ENCODE data around the gene NR1H4. TPM values are rescaled to one million over a fixed set of nuclear protein-coding genes. Genes with fewer than 3 reads are reported as not detected.
A peak's percentile ranks its signal among the peaks of the same experiment; 100 is the strongest.

NR1H4 gene
- total RNA-seq, 2 donors from 2014 or later, result 2.2 to 20.5 TPM

- no peaks in the 10 kb centered on the region for H3K27me3 ChIP-seq
- no peaks in the 10 kb centered on the region for H3K4me1 ChIP-seq
- H3K9me3 ChIP-seq, result no peaks in the 10 kb centered on the region
- no peak overlapping the region for H3K4me3 ChIP-seq
- no peak overlapping the region for H3K9ac ChIP-seq (ENCODE audit: low read depth in 2 of 2, low read length in 2 of 2)
- no peak overlapping the region for H3K27ac ChIP-seq
- TF ChIP-seq CTCF (IDR thresholded peaks at IDR 0.05), result no peak
- no peak for DNase-seq
- H3K36me3 ChIP-seq, result no peaks in the 10 kb centered on the region
- intact Hi-C loops (cut with DNase I), result loop anchor here (10.0 kb wide), 1 partner anchor 110 kb away; no protein-coding TSS in a partner anchor
These were observed 61.1 kb downstream of the NR1H4 start for GRCh38 chr12:100534625-100535227.

GRCh38 chr12:100539202-100539601, 65.5 kb downstream of the NR1H4 start:
- Histone ChIP-seq H3K9me3 (no peaks in the 10 kb centered on the region), H3K4me1 (no peaks in the 10 kb centered on the region), H3K27ac (no peak overlapping the region), H3K36me3 (no peaks in the 10 kb centered on the region), H3K27me3 (no peaks in the 10 kb centered on the region), H3K4me3 (no peak overlapping the region), H3K9ac (ENCODE audit: low read depth in 2 of 2, low read length in 2 of 2) (no peak overlapping the region)
- peak; percentile 29 for DNase-seq
- intact Hi-C loops (cut with DNase I), result loop anchor here (10.0 kb wide), 1 partner anchor 114 kb away; no protein-coding TSS in a partner anchor
- TF ChIP-seq CTCF (IDR thresholded peaks at IDR 0.05), result no peak

GRCh38 chr12:100544165-100544564, 70.5 kb downstream of the NR1H4 start:
- no peak for TF ChIP-seq CTCF (IDR thresholded peaks at IDR 0.05)
- no peak overlapping the region for H3K9ac ChIP-seq (ENCODE audit: low read depth in 2 of 2, low read length in 2 of 2)
- H3K4me3 ChIP-seq, result no peak overlapping the region
- no peaks in the 10 kb centered on the region for H3K9me3 ChIP-seq
- H3K36me3 ChIP-seq, result no peaks in the 10 kb centered on the region
- intact Hi-C loops (cut with DNase I), result no loop called here
- DNase-seq, result no peak
- H3K4me1 ChIP-seq, result no peaks in the 10 kb centered on the region
- H3K27me3 ChIP-seq, result no peaks in the 10 kb centered on the region
- H3K27ac ChIP-seq, result no peak overlapping the region

GRCh38 chr12:100545092-100545491, 71.4 kb downstream of the NR1H4 start:
- TF ChIP-seq CTCF (IDR thresholded peaks at IDR 0.05), result no peak
- Histone ChIP-seq H3K9me3 (no peaks in the 10 kb centered on the region), H3K27me3 (no peaks in the 10 kb centered on the region), H3K4me3 (no peak overlapping the region), H3K9ac (ENCODE audit: low read depth in 2 of 2, low read length in 2 of 2) (no peak overlapping the region), H3K4me1 (no peaks in the 10 kb centered on the region), H3K36me3 (no peaks in the 10 kb centered on the region), H3K27ac (no peak overlapping the region)
- intact Hi-C loops (cut with DNase I), result no loop called here
- no peak for DNase-seq

- Histone ChIP-seq H3K27ac (no peak overlapping the region), H3K4me1 (no peaks in the 10 kb centered on the region), H3K9me3 (no peaks in the 10 kb centered on the region), H3K27me3 (no peaks in the 10 kb centered on the region), H3K9ac (ENCODE audit: low read depth in 2 of 2, low read length in 2 of 2) (no peak overlapping the region), H3K4me3 (no peak overlapping the region), H3K36me3 (no peaks in the 10 kb centered on the region)
- TF ChIP-seq CTCF (IDR thresholded peaks at IDR 0.05), result no peak
- intact Hi-C loops (cut with DNase I), result loop anchor here (5.0 to 10.0 kb wide), 3 partner anchors 181 to 317 kb away; no protein-coding TSS in a partner anchor
- no peak for DNase-seq
These were observed 80.3 kb downstream of the NR1H4 start for GRCh38 chr12:100553936-100554335.

Data from colonic mucosa (tissue), 4 donors.